ENCODE data around the gene COL24A1. TPM values are rescaled to one million over a fixed set of nuclear protein-coding genes. Genes with fewer than 3 reads are reported as not detected.

Gene COL24A1
- total and polyA plus RNA-seq, 2 of the 8 experiments (the other 6 are each of a cell fraction or from before 2014, with no cell fraction given) = 0.23 to 1.1 TPM

DNA sequence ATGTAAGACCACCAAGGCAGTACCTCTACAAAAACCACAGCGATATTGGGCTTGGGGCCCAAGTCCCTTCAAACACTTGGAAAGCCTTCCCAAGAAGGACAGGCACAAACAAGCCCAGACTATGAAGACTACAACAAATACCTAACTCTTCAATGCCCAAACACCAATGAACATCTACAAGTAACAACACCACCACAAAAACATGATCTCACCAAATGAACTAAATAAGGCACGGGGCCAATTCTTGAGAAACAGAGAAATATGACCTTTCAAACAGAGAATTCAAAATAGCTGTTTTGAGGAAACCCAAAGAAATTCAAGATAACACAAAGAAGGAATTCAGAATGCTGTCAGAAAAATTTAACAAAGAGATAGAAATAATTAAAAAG is 86.8 kb downstream of the COL24A1 start:
- H3K79me1 ChIP-seq (ENCODE audit: low read depth, low read length) = no peaks in the 10 kb centered on the region
- 93% methylated on average over 2 of the region's 2 CpGs; no CpG with 5 or more reads in 1 of the 2 experiments for WGBS, 2 experiments (ENCODE audit: extremely low coverage in 1 of 2, insufficient coverage in 1 of 2, insufficient read length in 1 of 2, insufficient replicate concordance in 2 of 2, low coverage in 1 of 2, low lambda C conversion rate in 2 of 2, missing lambda C conversion rate in 1 of 2)
- no peak overlapping the region for H4K91ac ChIP-seq (replicated peaks; ENCODE audit: insufficient read length, low read length)
- no peak overlapping the region for H2BK20ac ChIP-seq (ENCODE audit: low read length)
- ChIA-PET CTCF (ENCODE audit: partially characterized antibody) (no interaction called here), POLR2A (ENCODE audit: partially characterized antibody) (no interaction called here)
- DNase-seq (ENCODE audit: low read depth in 1 of 2, low spot score in 2 of 2) (no peak), FAIRE-seq (no peak)
- H3K56ac ChIP-seq (replicated peaks; ENCODE audit: insufficient read length, low read depth, low read length) = no peak overlapping the region
- peaks cover 0 to 4% (median under 1%) of the 10 kb centered on the region in 4 experiments; a peak in 2 of 7 replicates for H3K4me1 ChIP-seq (replicated peaks in 1 of 4; ENCODE audit: control insufficient read depth in 3 of 4, insufficient read depth in 4 of 4, low read length in 3 of 4)
- H3K4me2 ChIP-seq (ENCODE audit: insufficient read depth in 1 of 2, low read depth in 2 of 2, low read length in 2 of 2) = no peak overlapping the region
- no peak overlapping the region for H3K4me3 ChIP-seq (ENCODE audit: extremely low read depth in 1 of 4, insufficient read depth in 2 of 4, low read depth in 3 of 4, low read length in 4 of 4)
- no peaks in the 10 kb centered on the region for H3K79me2 ChIP-seq (ENCODE audit: control insufficient read depth in 1 of 2, insufficient read depth in 2 of 2, low read length in 2 of 2)
- H3K23ac ChIP-seq (ENCODE audit: insufficient read length) = no peak overlapping the region
- H2AFZ ChIP-seq (ENCODE audit: low read length) = no peak overlapping the region
- TF ChIP-seq EGR1 (IDR thresholded peaks at IDR 0.05; ENCODE audit: borderline replicate concordance, low read depth, low read length) (no peak), BRCA1 (IDR thresholded peaks at IDR 0.05; ENCODE audit: low read depth, low read length) (no peak), SIX5 (IDR thresholded peaks at IDR 0.05; ENCODE audit: low read depth, low read length) (no peak), SP2 (IDR thresholded peaks at IDR 0.05; ENCODE audit: low read length) (no peak), CTBP2 (IDR thresholded peaks at IDR 0.05; ENCODE audit: borderline replicate concordance, insufficient read depth, insufficient read length, low read length) (no peak), RAD21 (IDR thresholded peaks at IDR 0.05 in 1 of 2, conservative IDR thresholded peaks at IDR 0.05 in 1 of 2; ENCODE audit: low read depth in 2 of 2, low read length in 2 of 2) (no peak)
- TF ChIP-seq, protein P1, sequence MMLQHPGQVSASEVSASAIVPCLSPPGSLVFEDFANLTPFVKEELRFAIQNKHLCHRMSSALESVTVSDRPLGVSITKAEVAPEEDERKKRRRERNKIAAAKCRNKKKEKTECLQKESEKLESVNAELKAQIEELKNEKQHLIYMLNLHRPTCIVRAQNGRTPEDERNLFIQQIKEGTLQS (IDR thresholded peaks at IDR 0.05; ENCODE audit: insufficient read depth, low read depth, low read length) = no peak
- TF ChIP-seq, protein P2, sequence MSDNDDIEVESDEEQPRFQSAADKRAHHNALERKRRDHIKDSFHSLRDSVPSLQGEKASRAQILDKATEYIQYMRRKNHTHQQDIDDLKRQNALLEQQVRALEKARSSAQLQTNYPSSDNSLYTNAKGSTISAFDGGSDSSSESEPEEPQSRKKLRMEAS (IDR thresholded peaks at IDR 0.05) = no peak
- H2BK5ac ChIP-seq (ENCODE audit: low read depth, low read length) = no peak overlapping the region
- H3K27me3 ChIP-seq (replicated peaks in 1 of 4; ENCODE audit: control insufficient read depth in 3 of 4, extremely low read depth in 1 of 4, insufficient read depth in 3 of 4, low read length in 3 of 4) = no peaks in the 10 kb centered on the region
- no peaks in the 10 kb centered on the region for H3K9me3 ChIP-seq (ENCODE audit: insufficient read depth in 2 of 2, low read depth in 1 of 2, low read length in 1 of 2)
- no peak overlapping the region for H3K27ac ChIP-seq (ENCODE audit: low read depth, low read length)
- H2AK5ac ChIP-seq (ENCODE audit: low read depth, low read length) = no peak overlapping the region
- no peak overlapping the region for H3K4ac ChIP-seq (replicated peaks; ENCODE audit: insufficient read length, low read depth, low read length)
- no peaks in the 10 kb centered on the region for H3K36me3 ChIP-seq (ENCODE audit: control insufficient read depth in 2 of 4, insufficient read depth in 4 of 4, low read length in 3 of 4)
- no peak overlapping the region for H4K8ac ChIP-seq (ENCODE audit: extremely low read depth, insufficient read depth, low read length)
- no peak overlapping the region for H2BK15ac ChIP-seq (ENCODE audit: low read length)
- no peak overlapping the region for H3K18ac ChIP-seq (ENCODE audit: extremely low read depth, low read length)
- H3K9ac ChIP-seq (replicated peaks in 1 of 4; ENCODE audit: extremely low read depth in 1 of 4, low read depth in 3 of 4, low read length in 3 of 4) = no peak overlapping the region
- H2BK12ac ChIP-seq (ENCODE audit: low read depth, low read length) = no peak overlapping the region
- H4K20me1 ChIP-seq (replicated peaks in 1 of 2; ENCODE audit: control insufficient read depth in 1 of 2, insufficient read depth in 2 of 2, low read length in 2 of 2) = no peaks in the 10 kb centered on the region
- H3K23me2 ChIP-seq (ENCODE audit: low read depth, low read length) = no peaks in the 10 kb centered on the region
- no peak overlapping the region for H3K14ac ChIP-seq (ENCODE audit: insufficient read length)
- no peak overlapping the region for H2BK120ac ChIP-seq (replicated peaks; ENCODE audit: low read depth, low read length)
- no peak overlapping the region for H4K5ac ChIP-seq (ENCODE audit: insufficient read length, low read depth, low read length)

All from H1 (cell line).